CD4-positive, alpha-beta T cell (primary cell): ENCODE results near the gene NDUFA8. TPM values are rescaled to one million over a fixed set of nuclear protein-coding genes. Genes with fewer than 3 reads are reported as not detected.

Source experiments
- ATAC-seq: fragments of 200-7000 bp; cut with Tn5 transposase; one replicate; pipeline ENCODE4 v1.10.0; 2022; ENCODE audit warnings: mild to moderate bottlenecking; ENCODE audit not compliant: poor library complexity
- CTCF ChIA-PET: fragments of 350-600 bp; sonication (Branson Sonifier 250); formaldehyde crosslinking; loops from one replicate; lab custom pipeline; 2021; ENCODE audit warnings: antibody characterized with exemption, inconsistent platforms; lab: Charles Lee
- POLR2A ChIA-PET: fragments of 350-600 bp; sonication (Branson Sonifier 250); formaldehyde crosslinking; loops from one replicate; lab custom pipeline; 2021; ENCODE audit warnings: antibody characterized with exemption, inconsistent platforms; lab: Charles Lee
- DNase-seq, 14 experiments: peaks; one replicate each; pipeline ENCODE4 v3.0.0-alpha.2; 2013 to 2020; ENCODE audit warnings: mixed read lengths in 2 of 14
- H3K27ac ChIP-seq, 2 donors: one replicate each; pipeline versions ENCODE4 v1.5.1 to v1.7.0; 2013; ENCODE audit warnings: low read length in 2 of 2, low read depth in 1 of 2, mild to moderate bottlenecking in 1 of 2
- H3K27me3 ChIP-seq, 2 experiments: 1 replicate in 1 of 2; 2 replicates in 1 of 2; pipeline versions ENCODE4 v1.6.1 to v1.7.0; 2013; ENCODE audit warnings: low read length in 2 of 2, control low read depth in 1 of 2, mild to moderate bottlenecking in 1 of 2, moderate library complexity in 1 of 2; ENCODE audit not compliant: insufficient read depth in 2 of 2, control insufficient read depth in 1 of 2
- H3K36me3 ChIP-seq: one replicate; pipeline ENCODE4 v1.6.1; 2013; ENCODE audit warnings: low read length, control low read depth; ENCODE audit not compliant: insufficient read depth
- H3K4me1 ChIP-seq: one replicate; pipeline ENCODE4 v1.6.1; 2013; ENCODE audit warnings: low read length, control low read depth; ENCODE audit not compliant: insufficient read depth
- H3K4me3 ChIP-seq: one replicate; pipeline ENCODE4 v1.5.1; 2013; ENCODE audit warnings: mild to moderate bottlenecking, low read length, moderate library complexity
- H3K9me3 ChIP-seq, 2 experiments: 1 replicate in 1 of 2; 2 replicates in 1 of 2; pipeline versions ENCODE4 v1.6.1 to v1.7.0; 2013; ENCODE audit warnings: low read length in 2 of 2, mild to moderate bottlenecking in 2 of 2, control low read depth in 1 of 2, moderate library complexity in 1 of 2; ENCODE audit not compliant: control insufficient read depth in 1 of 2, insufficient read depth in 1 of 2
- H3K27ac Mint-ChIP-seq: one replicate; pipeline ENCODE4 v1.8.0; 2020; ENCODE audit warnings: mixed read lengths
- H3K27me3 Mint-ChIP-seq: one replicate; pipeline ENCODE4 v1.8.0; 2021; ENCODE audit warnings: mixed read lengths
- H3K36me3 Mint-ChIP-seq: one replicate; pipeline ENCODE4 v1.8.0; 2021; ENCODE audit warnings: low read depth, mixed read lengths
- H3K4me1 Mint-ChIP-seq: one replicate; pipeline ENCODE4 v1.8.0; 2021; ENCODE audit warnings: low read depth, mixed read lengths
- H3K4me3 Mint-ChIP-seq: one replicate; pipeline ENCODE4 v1.8.0; 2020; ENCODE audit warnings: mild to moderate bottlenecking, mixed read lengths
- H3K9me3 Mint-ChIP-seq: one replicate; pipeline ENCODE4 v1.8.0; 2020; ENCODE audit warnings: mixed read lengths
- CTCF ChIP-seq: fragments of 200-600 bp; IDR thresholded peaks from one replicate; pipeline ENCODE4 v1.8.0; 2022; ENCODE audit warnings: antibody characterized with exemption, mild to moderate bottlenecking
- intact Hi-C, 2 experiments: fragments of 100-400 bp; cut with DNase I in 1 of 2; cut with micrococcal nuclease in 1 of 2; formaldehyde crosslinking; loops; one replicate each; pipeline versions ENCODE4 v1.15.1 to v1.9.0; 2023 to 2025; cut with DNase I, micrococcal nuclease
- total RNA-seq, 174 experiments: library from RNA in 2 of 174; stranded (reverse) in 2 of 174; gene quantifications; one replicate each; pipeline ENCODE4 v1.2.3 and lab custom pipeline; 2021 to 2026

NDUFA8 gene
- total RNA-seq, 2 experiments from 2014 or later: 4.5 to 5.0 TPM

- no peak for DNase-seq
- H3K27ac ChIP-seq: no peak overlapping the region
- ChIA-PET POLR2A (no interaction called here), CTCF (no interaction called here)
- no peaks in the 10 kb centered on the region for H3K9me3 ChIP-seq
- no peak overlapping the region for H3K4me3 ChIP-seq
- Mint-ChIP-seq H3K4me1 (no peaks in the 10 kb centered on the region), H3K36me3 (no peaks in the 10 kb centered on the region), H3K9me3 (no peaks in the 10 kb centered on the region), H3K4me3 (no peak overlapping the region), H3K27me3 (no peaks in the 10 kb centered on the region), H3K27ac (no peak overlapping the region)
- H3K27me3 ChIP-seq: peaks cover 0 to 3% of the 10 kb centered on the region in 2 experiments
- ATAC-seq: no peak
- no peak for TF ChIP-seq CTCF
- H3K4me1 ChIP-seq: no peaks in the 10 kb centered on the region
- H3K36me3 ChIP-seq: no peaks in the 10 kb centered on the region
- intact Hi-C loops: no loop called here
These were observed 34.1 kb upstream of the NDUFA8 start for GRCh38 chr9:122193651-122194050.

GRCh38 chr9:122192914-122193525, 33.4 kb upstream of the NDUFA8 start:
- Histone ChIP-seq H3K27ac (no peak overlapping the region), H3K4me1 (no peaks in the 10 kb centered on the region), H3K9me3 (no peaks in the 10 kb centered on the region), H3K36me3 (no peaks in the 10 kb centered on the region), H3K4me3 (no peak overlapping the region), H3K27me3 (no peaks in the 10 kb centered on the region)
- intact Hi-C loops: no loop called here
- H3K4me3 Mint-ChIP-seq: no peak overlapping the region
- no peaks in the 10 kb centered on the region for H3K4me1 Mint-ChIP-seq
- no peaks in the 10 kb centered on the region for H3K36me3 Mint-ChIP-seq
- CTCF ChIA-PET: no interaction called here
- no peaks in the 10 kb centered on the region for H3K9me3 Mint-ChIP-seq
- ATAC-seq: no peak
- no peaks in the 10 kb centered on the region for H3K27me3 Mint-ChIP-seq
- TF ChIP-seq CTCF: no peak
- POLR2A ChIA-PET: no interaction called here
- DNase-seq: no peak
- H3K27ac Mint-ChIP-seq: no peak overlapping the region

GRCh38 chr9:122192261-122192875, 32.8 kb upstream of the NDUFA8 start:
- no peak overlapping the region for H3K27ac Mint-ChIP-seq
- H3K9me3 Mint-ChIP-seq: no peaks in the 10 kb centered on the region
- no peaks in the 10 kb centered on the region for H3K27me3 Mint-ChIP-seq
- ChIA-PET POLR2A (no interaction called here), CTCF (no interaction called here)
- Histone ChIP-seq H3K27ac (no peak overlapping the region), H3K4me3 (no peak overlapping the region), H3K4me1 (no peaks in the 10 kb centered on the region), H3K36me3 (no peaks in the 10 kb centered on the region), H3K27me3 (no peaks in the 10 kb centered on the region), H3K9me3 (no peaks in the 10 kb centered on the region)
- DNase-seq: no peak
- no peaks in the 10 kb centered on the region for H3K36me3 Mint-ChIP-seq
- H3K4me3 Mint-ChIP-seq: no peak overlapping the region
- no peak for ATAC-seq
- intact Hi-C loops: no loop called here
- H3K4me1 Mint-ChIP-seq: no peaks in the 10 kb centered on the region
- TF ChIP-seq CTCF: no peak
